Measurements from ENCODE around the gene CADPS2.

The CADPS2 gene

DNA sequence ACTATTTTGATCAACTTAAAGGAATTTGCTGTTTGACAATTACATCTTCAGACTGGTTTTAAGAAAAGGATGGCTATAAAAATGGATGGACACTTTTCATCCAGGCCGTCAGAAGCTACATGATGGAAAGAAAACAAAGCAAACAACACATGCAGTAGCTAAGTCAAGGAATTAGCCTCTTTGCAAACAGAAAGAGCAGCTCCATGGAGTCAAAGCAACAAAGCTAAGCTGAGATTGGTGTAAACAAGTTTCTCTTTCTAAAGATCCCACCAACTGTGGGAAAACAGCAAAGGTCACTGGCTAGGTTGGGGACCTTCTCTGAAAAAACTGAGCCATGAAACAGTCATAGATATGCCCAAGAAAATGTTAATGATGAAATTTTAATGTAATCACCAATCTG lies 286.2 kb downstream of the CADPS2 start:
- H3K4me2 ChIP-seq (ENCODE audit: low read length), result no peak overlapping the region
- H3K36me3 ChIP-seq (ENCODE audit: insufficient read depth, low read length), result no peaks in the 10 kb centered on the region
- H3K27me3 ChIP-seq (ENCODE audit: insufficient read depth, low read length), result no peaks in the 10 kb centered on the region
- no peak overlapping the region for H3K9ac ChIP-seq (ENCODE audit: low read length)
- no peaks in the 10 kb centered on the region for H3K9me2 ChIP-seq (ENCODE audit: low read depth, low read length)
- H3K9me3 ChIP-seq (ENCODE audit: low read length), result no peaks in the 10 kb centered on the region
- H3F3A ChIP-seq (ENCODE audit: insufficient read depth, low read length), result no peaks in the 10 kb centered on the region
- H3K4me3 ChIP-seq (ENCODE audit: low read depth, low read length, poor library complexity, severe bottlenecking), result no peak overlapping the region
- H3K27ac ChIP-seq (ENCODE audit: low read depth, low read length, poor library complexity, severe bottlenecking), result no peak overlapping the region
- H3K4me1 ChIP-seq (ENCODE audit: insufficient read depth, low read length, severe bottlenecking), result no peaks in the 10 kb centered on the region
- TF ChIP-seq, protein P1, sequence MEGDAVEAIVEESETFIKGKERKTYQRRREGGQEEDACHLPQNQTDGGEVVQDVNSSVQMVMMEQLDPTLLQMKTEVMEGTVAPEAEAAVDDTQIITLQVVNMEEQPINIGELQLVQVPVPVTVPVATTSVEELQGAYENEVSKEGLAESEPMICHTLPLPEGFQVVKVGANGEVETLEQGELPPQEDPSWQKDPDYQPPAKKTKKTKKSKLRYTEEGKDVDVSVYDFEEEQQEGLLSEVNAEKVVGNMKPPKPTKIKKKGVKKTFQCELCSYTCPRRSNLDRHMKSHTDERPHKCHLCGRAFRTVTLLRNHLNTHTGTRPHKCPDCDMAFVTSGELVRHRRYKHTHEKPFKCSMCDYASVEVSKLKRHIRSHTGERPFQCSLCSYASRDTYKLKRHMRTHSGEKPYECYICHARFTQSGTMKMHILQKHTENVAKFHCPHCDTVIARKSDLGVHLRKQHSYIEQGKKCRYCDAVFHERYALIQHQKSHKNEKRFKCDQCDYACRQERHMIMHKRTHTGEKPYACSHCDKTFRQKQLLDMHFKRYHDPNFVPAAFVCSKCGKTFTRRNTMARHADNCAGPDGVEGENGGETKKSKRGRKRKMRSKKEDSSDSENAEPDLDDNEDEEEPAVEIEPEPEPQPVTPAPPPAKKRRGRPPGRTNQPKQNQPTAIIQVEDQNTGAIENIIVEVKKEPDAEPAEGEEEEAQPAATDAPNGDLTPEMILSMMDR (IDR thresholded peaks at IDR 0.05; ENCODE audit: low read length), result no peak
- H3K79me2 ChIP-seq (ENCODE audit: insufficient read depth, low read length), result no peaks in the 10 kb centered on the region
- H2AFZ ChIP-seq (ENCODE audit: low read length), result no peak overlapping the region
- no peaks in the 10 kb centered on the region for H4K20me1 ChIP-seq (ENCODE audit: insufficient read depth, low read length)

DNA sequence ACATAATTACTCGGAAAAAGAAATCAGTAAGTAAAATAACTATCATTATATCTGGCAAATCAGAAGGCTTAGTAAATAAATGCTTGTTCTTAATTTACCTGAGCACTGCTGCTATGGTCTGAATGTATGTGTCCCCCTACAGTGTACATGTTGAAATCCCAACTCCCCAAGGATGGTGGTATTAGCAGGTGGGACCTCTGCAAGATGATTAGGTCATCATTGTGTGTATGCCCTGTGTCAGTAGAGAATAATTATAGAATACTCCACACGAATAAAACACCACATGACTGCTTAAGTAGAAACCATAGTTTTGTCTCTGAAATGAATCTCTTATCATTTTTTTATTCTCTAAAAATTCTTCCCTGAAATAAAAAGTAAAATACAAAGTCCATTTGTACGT lies 289.0 kb downstream of the CADPS2 start:
- Histone ChIP-seq H3F3A (ENCODE audit: insufficient read depth, low read length) (no peaks in the 10 kb centered on the region), H3K79me2 (ENCODE audit: insufficient read depth, low read length) (no peaks in the 10 kb centered on the region), H3K9me2 (ENCODE audit: low read depth, low read length) (no peaks in the 10 kb centered on the region), H3K9me3 (ENCODE audit: low read length) (no peaks in the 10 kb centered on the region), H3K4me1 (ENCODE audit: insufficient read depth, low read length, severe bottlenecking) (no peaks in the 10 kb centered on the region), H3K27me3 (ENCODE audit: insufficient read depth, low read length) (no peaks in the 10 kb centered on the region), H3K27ac (ENCODE audit: low read depth, low read length, poor library complexity, severe bottlenecking) (no peak overlapping the region), H3K4me2 (ENCODE audit: low read length) (no peak overlapping the region), H3K36me3 (ENCODE audit: insufficient read depth, low read length) (no peaks in the 10 kb centered on the region), H3K4me3 (ENCODE audit: low read depth, low read length, poor library complexity, severe bottlenecking) (no peak overlapping the region), H3K9ac (ENCODE audit: low read length) (no peak overlapping the region), H4K20me1 (ENCODE audit: insufficient read depth, low read length) (no peaks in the 10 kb centered on the region), H2AFZ (ENCODE audit: low read length) (no peak overlapping the region)
- no peak for TF ChIP-seq EZH2 (IDR thresholded peaks at IDR 0.05; ENCODE audit: borderline replicate concordance, low read length)
- TF ChIP-seq, protein P1 (IDR thresholded peaks at IDR 0.05; ENCODE audit: low read length), result no peak

DNA sequence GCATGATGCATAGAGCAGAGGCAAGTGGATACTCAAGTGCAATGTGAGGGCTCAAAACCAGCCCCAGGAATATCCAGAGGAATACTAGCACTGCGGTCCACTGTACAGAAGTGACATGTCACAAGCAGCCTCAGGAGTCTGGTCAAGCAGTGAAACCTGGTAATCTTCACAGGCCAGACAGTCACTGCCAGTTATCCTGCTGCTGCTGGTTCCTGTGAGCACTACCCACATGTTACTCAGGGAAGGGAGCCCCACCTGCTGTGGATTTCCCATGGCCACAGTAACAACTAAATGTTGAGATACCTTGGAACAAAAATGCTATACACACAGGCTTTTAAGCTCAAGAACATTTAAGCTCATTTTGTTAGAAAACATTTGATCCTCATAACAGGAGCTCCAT lies 290.4 kb downstream of the CADPS2 start:
- no peaks in the 10 kb centered on the region for H3K27me3 ChIP-seq (ENCODE audit: insufficient read depth, low read length)

More for the DNA sequence above, 290.4 kb downstream of the CADPS2 start:
- Histone ChIP-seq H3K36me3 (ENCODE audit: insufficient read depth, low read length) (no peaks in the 10 kb centered on the region), H3K79me2 (ENCODE audit: insufficient read depth, low read length) (no peaks in the 10 kb centered on the region), H3K9me3 (ENCODE audit: low read length) (no peaks in the 10 kb centered on the region), H2AFZ (ENCODE audit: low read length) (no peak overlapping the region), H3K4me2 (ENCODE audit: low read length) (no peak overlapping the region), H3K4me3 (ENCODE audit: low read depth, low read length, poor library complexity, severe bottlenecking) (no peak overlapping the region), H4K20me1 (ENCODE audit: insufficient read depth, low read length) (no peaks in the 10 kb centered on the region), H3K27ac (ENCODE audit: low read depth, low read length, poor library complexity, severe bottlenecking) (no peak overlapping the region), H3K9me2 (ENCODE audit: low read depth, low read length) (no peaks in the 10 kb centered on the region), H3F3A (ENCODE audit: insufficient read depth, low read length) (no peaks in the 10 kb centered on the region), H3K9ac (ENCODE audit: low read length) (no peak overlapping the region), H3K4me1 (ENCODE audit: insufficient read depth, low read length, severe bottlenecking) (no peaks in the 10 kb centered on the region)
- TF ChIP-seq, protein P1 (IDR thresholded peaks at IDR 0.05; ENCODE audit: low read length), result no peak
- no peak for TF ChIP-seq EZH2 (IDR thresholded peaks at IDR 0.05; ENCODE audit: borderline replicate concordance, low read length)
